HUES48 (cell line): ENCODE measurements around the gene CERK.

Experiments used
- H3K27ac ChIP-seq: one replicate; pipeline ENCODE4 v1.7.0; 2013; ENCODE audit warnings: low read depth, low read length, inconsistent platforms
- H3K27me3 ChIP-seq: 2 replicates; pipeline ENCODE4 v1.6.1; 2013; ENCODE audit warnings: mild to moderate bottlenecking, low read length; ENCODE audit not compliant: control insufficient read depth, insufficient read depth
- H3K36me3 ChIP-seq: 2 replicates; pipeline ENCODE4 v1.6.1; 2013; ENCODE audit warnings: low read length; ENCODE audit not compliant: control insufficient read depth, insufficient read depth
- H3K4me1 ChIP-seq: 2 replicates; pipeline ENCODE4 v1.6.1; 2013; ENCODE audit warnings: mild to moderate bottlenecking, low read length; ENCODE audit not compliant: control insufficient read depth, insufficient read depth
- H3K4me3 ChIP-seq: 2 replicates; pipeline ENCODE4 v1.5.1; 2013; ENCODE audit warnings: mild to moderate bottlenecking, low read depth, low read length
- H3K9ac ChIP-seq: 2 replicates; pipeline ENCODE4 v1.6.1; 2013; ENCODE audit warnings: mild to moderate bottlenecking, low read depth, low read length, moderate library complexity
- H3K9me3 ChIP-seq: 2 replicates; pipeline ENCODE4 v1.6.1; 2013; ENCODE audit warnings: low read length; ENCODE audit not compliant: control insufficient read depth, insufficient read depth

CERK gene

GRCh38 chr22:46764140-46764680 is 26.2 kb upstream of the CERK start:
- H3K9me3 ChIP-seq = no peaks in the 10 kb centered on the region
- H3K27ac ChIP-seq = no peak overlapping the region
- no peaks in the 10 kb centered on the region; the same call in 1 of the 2 replicates for H3K4me1 ChIP-seq
- H3K9ac ChIP-seq = no peak overlapping the region
- H3K27me3 ChIP-seq = no peaks in the 10 kb centered on the region
- no peak overlapping the region for H3K4me3 ChIP-seq
- peaks cover 13% of the 10 kb centered on the region for H3K36me3 ChIP-seq

GRCh38 chr22:46763051-46763705 is 25.1 kb upstream of the CERK start:
- H3K27ac ChIP-seq = peak overlapping the region; percentile 96
- no peaks in the 10 kb centered on the region for H3K9me3 ChIP-seq
- H3K9ac ChIP-seq = peak overlapping the region; percentile 95
- peak overlapping the region; percentile 97 for H3K4me3 ChIP-seq
- H3K4me1 ChIP-seq = no peaks in the 10 kb centered on the region; the same call in 1 of the 2 replicates
- peaks cover 13% of the 10 kb centered on the region for H3K36me3 ChIP-seq
- no peaks in the 10 kb centered on the region for H3K27me3 ChIP-seq

GRCh38 chr22:46762238-46763050 is 24.4 kb upstream of the CERK start, which contains the start of gene TBC1D22A:
TBC1D22A (plus strand) TSS chr22:46762650; CDS start chr22:46762787, 137 bp downstream.
- peak within 1 kb of the TSS; percentile 96 for H3K27ac ChIP-seq
- peak within 1 kb of the TSS; percentile 97 for H3K4me3 ChIP-seq
- peaks cover 13% of the 10 kb centered on the region for H3K36me3 ChIP-seq
- no peaks in the 10 kb centered on the region for H3K27me3 ChIP-seq
- H3K9me3 ChIP-seq = peaks cover under 1% of the 10 kb centered on the region; the same call in 1 of the 2 replicates
- peak within 1 kb of the TSS; percentile 95 for H3K9ac ChIP-seq
- no peaks in the 10 kb centered on the region; the same call in 1 of the 2 replicates for H3K4me1 ChIP-seq

GRCh38 chr22:46761539-46762237 is 23.6 kb upstream of the CERK start:
- H3K4me3 ChIP-seq = peak overlapping the region; percentile 97
- no peaks in the 10 kb centered on the region; the same call in 1 of the 2 replicates for H3K4me1 ChIP-seq
- H3K27me3 ChIP-seq = no peaks in the 10 kb centered on the region
- peaks cover 13% of the 10 kb centered on the region for H3K36me3 ChIP-seq
- H3K9me3 ChIP-seq = peaks cover 7% of the 10 kb centered on the region; the same call in 1 of the 2 replicates
- peak overlapping the region; percentile 96 for H3K27ac ChIP-seq
- peak overlapping the region; percentile 95 for H3K9ac ChIP-seq

GRCh38 chr22:46761017-46761416 is 23.0 kb upstream of the CERK start:
- peaks cover 13% of the 10 kb centered on the region for H3K36me3 ChIP-seq
- H3K9ac ChIP-seq = no peak overlapping the region
- H3K4me1 ChIP-seq = no peaks in the 10 kb centered on the region; the same call in 1 of the 2 replicates
- peaks cover 14% of the 10 kb centered on the region for H3K9me3 ChIP-seq
- no peak overlapping the region for H3K27ac ChIP-seq
- H3K27me3 ChIP-seq = no peaks in the 10 kb centered on the region
- peak overlapping the region; percentile 97; the same call in 1 of the 2 replicates for H3K4me3 ChIP-seq

- H3K27ac ChIP-seq = peak overlapping the region; percentile 13
- H3K4me3 ChIP-seq = no peak overlapping the region
- no peaks in the 10 kb centered on the region for H3K27me3 ChIP-seq
- H3K9me3 ChIP-seq = peaks cover 30% of the 10 kb centered on the region
- peaks cover 10% of the 10 kb centered on the region; the same call in 1 of the 2 replicates for H3K36me3 ChIP-seq
- H3K9ac ChIP-seq = no peak overlapping the region
- no peaks in the 10 kb centered on the region; the same call in 1 of the 2 replicates for H3K4me1 ChIP-seq
Observed at GRCh38 chr22:46758867-46759290, 20.8 kb upstream of the CERK start.

GRCh38 chr22:46758121-46758520 is 20.1 kb upstream of the CERK start:
- Histone ChIP-seq H3K36me3 (peaks cover 10% of the 10 kb centered on the region; the same call in 1 of the 2 replicates), H3K4me3 (no peak overlapping the region), H3K9ac (no peak overlapping the region), H3K27me3 (no peaks in the 10 kb centered on the region), H3K27ac (no peak overlapping the region), H3K4me1 (no peaks in the 10 kb centered on the region), H3K9me3 (peaks cover 30% of the 10 kb centered on the region)

GRCh38 chr22:46757104-46757503 is 19.1 kb upstream of the CERK start:
- Histone ChIP-seq H3K4me3 (no peak overlapping the region), H3K9ac (no peak overlapping the region), H3K36me3 (peaks cover 10% of the 10 kb centered on the region; the same call in 1 of the 2 replicates), H3K27me3 (no peaks in the 10 kb centered on the region), H3K27ac (no peak overlapping the region), H3K9me3 (peaks cover 30% of the 10 kb centered on the region), H3K4me1 (no peaks in the 10 kb centered on the region)

- H3K9me3 ChIP-seq = peaks cover 30% of the 10 kb centered on the region
- peaks cover 10% of the 10 kb centered on the region; the same call in 1 of the 2 replicates for H3K36me3 ChIP-seq
- no peak overlapping the region for H3K9ac ChIP-seq
- H3K27me3 ChIP-seq = no peaks in the 10 kb centered on the region
- no peak overlapping the region for H3K4me3 ChIP-seq
- no peak overlapping the region for H3K27ac ChIP-seq
- no peaks in the 10 kb centered on the region for H3K4me1 ChIP-seq
Observed at GRCh38 chr22:46756097-46756496, 18.0 kb upstream of the CERK start.

- peaks cover 30% of the 10 kb centered on the region for H3K9me3 ChIP-seq
- no peaks in the 10 kb centered on the region for H3K4me1 ChIP-seq
- H3K4me3 ChIP-seq = no peak overlapping the region
Observed at GRCh38 chr22:46755525-46755924, 17.5 kb upstream of the CERK start.

More at GRCh38 chr22:46755525-46755924, 17.5 kb upstream of the CERK start:
- no peaks in the 10 kb centered on the region for H3K27me3 ChIP-seq
- H3K27ac ChIP-seq = no peak overlapping the region
- peaks cover 5% of the 10 kb centered on the region; the same call in 1 of the 2 replicates for H3K36me3 ChIP-seq
- H3K9ac ChIP-seq = no peak overlapping the region
